ENCODE data around the gene SF3A1.

SF3A1 gene

GRCh38 chr22:30317778-30318177 is 38.9 kb downstream of the SF3A1 start:
- DNase-seq (ENCODE audit: extremely low read depth, low read depth) = no peak
- H3K4me3 ChIP-seq (replicated peaks; ENCODE audit: low read depth, low read length) = no peak overlapping the region
- no peak for TF ChIP-seq CTCF (IDR thresholded peaks at IDR 0.05; ENCODE audit: low read depth, low read length, missing control alignments)

- no peak for DNase-seq (ENCODE audit: extremely low read depth, low read depth)
- TF ChIP-seq CTCF (IDR thresholded peaks at IDR 0.05; ENCODE audit: low read depth, low read length, missing control alignments) = no peak
- H3K4me3 ChIP-seq (replicated peaks; ENCODE audit: low read depth, low read length) = no peak overlapping the region
These were observed 40.6 kb downstream of the SF3A1 start for GRCh38 chr22:30315962-30316576.

DNA sequence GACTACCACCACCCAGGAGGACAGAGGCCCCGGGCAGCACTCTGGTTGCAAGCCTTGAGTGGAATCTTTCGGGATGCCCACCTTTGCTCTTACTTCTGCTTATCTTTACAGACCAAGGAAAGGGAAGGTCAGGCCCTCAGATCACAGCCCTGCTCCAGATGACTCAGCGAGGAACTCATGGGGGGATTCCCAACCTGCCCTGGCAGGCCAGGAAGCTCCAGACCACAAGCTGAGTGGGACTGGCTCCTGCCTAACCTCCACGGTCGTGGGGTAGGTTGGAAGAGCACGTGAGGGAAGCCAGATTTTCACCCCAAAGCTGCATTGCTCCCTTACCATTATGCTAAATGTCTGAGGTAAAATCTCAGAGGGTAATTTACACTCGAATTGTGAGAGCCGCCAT is 41.8 kb downstream of the SF3A1 start:
- no peak for TF ChIP-seq CTCF (IDR thresholded peaks at IDR 0.05; ENCODE audit: low read depth, low read length, missing control alignments)
- no peak for DNase-seq (ENCODE audit: extremely low read depth, low read depth)
- H3K4me3 ChIP-seq (replicated peaks; ENCODE audit: low read depth, low read length) = no peak overlapping the region

- no peak for DNase-seq (ENCODE audit: extremely low read depth, low read depth)
- TF ChIP-seq CTCF (IDR thresholded peaks at IDR 0.05; ENCODE audit: low read depth, low read length, missing control alignments) = no peak
These were observed 42.9 kb downstream of the SF3A1 start for GRCh38 chr22:30313527-30314363.

DNA sequence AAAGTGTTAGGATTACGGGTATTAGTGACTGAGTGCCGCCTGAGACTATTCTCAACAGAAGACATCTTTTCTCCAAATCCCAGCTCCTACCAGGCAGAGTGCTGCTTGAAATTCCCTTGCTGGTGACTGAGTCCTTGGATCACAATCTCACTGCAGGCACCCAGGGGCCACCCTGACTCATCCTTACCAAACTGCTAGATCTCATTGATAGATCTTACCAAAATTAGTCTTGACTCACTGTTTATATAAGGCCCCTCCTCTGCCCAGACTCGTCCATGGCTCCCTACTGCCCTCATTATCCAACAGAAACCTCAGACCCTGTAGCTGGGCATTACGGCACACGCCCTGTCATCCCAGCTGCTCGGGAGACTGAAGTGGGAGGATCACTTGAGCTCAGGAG is 44.6 kb downstream of the SF3A1 start:
- no peak for DNase-seq (ENCODE audit: extremely low read depth, low read depth)
- H3K4me3 ChIP-seq (replicated peaks; ENCODE audit: low read depth, low read length) = no peak overlapping the region

More at GRCh38 chr22:30313527-30314363, 42.9 kb downstream of the SF3A1 start:
- H3K4me3 ChIP-seq (replicated peaks; ENCODE audit: low read depth, low read length) = no peak overlapping the region

More for the DNA sequence above, 44.6 kb downstream of the SF3A1 start:
- TF ChIP-seq CTCF (IDR thresholded peaks at IDR 0.05; ENCODE audit: low read depth, low read length, missing control alignments) = no peak
